Ectodermal cell (in vitro differentiated cells): ENCODE results near the gene PLEKHG5.

Experiments
- H3K27ac ChIP-seq: 2 replicates; pipeline ENCODE4 v1.7.0; 2013; ENCODE audit warnings: mild to moderate bottlenecking, low read depth, low read length; ENCODE audit not compliant: insufficient read depth, poor library complexity, severe bottlenecking
- H3K27me3 ChIP-seq: 2 replicates; pipeline ENCODE4 v1.7.0; 2013; ENCODE audit warnings: mild to moderate bottlenecking, low read length; ENCODE audit not compliant: insufficient read depth, control insufficient read depth, poor library complexity, severe bottlenecking
- H3K36me3 ChIP-seq: one replicate; pipeline ENCODE4 v1.7.0; 2013; ENCODE audit warnings: low read length; ENCODE audit not compliant: control insufficient read depth, insufficient read depth
- H3K4me1 ChIP-seq: one replicate; pipeline ENCODE4 v1.7.0; 2013; ENCODE audit warnings: low read length; ENCODE audit not compliant: control insufficient read depth, insufficient read depth
- H3K4me3 ChIP-seq: 2 replicates; pipeline ENCODE4 v1.7.0; 2013; ENCODE audit warnings: low read depth, low read length, control low read depth; ENCODE audit not compliant: insufficient read depth
- H3K9me3 ChIP-seq: 2 replicates; pipeline ENCODE4 v1.7.0; 2013; ENCODE audit warnings: mild to moderate bottlenecking, low read length, moderate library complexity; ENCODE audit not compliant: control insufficient read depth
- WGBS, 2 experiments: methylation state at CpG; one replicate each; pipeline ENCODE4 v1.1.7; 2013; ENCODE audit warnings: missing lambda C conversion rate in 2 of 2; 5-methylcytosine and 5-hydroxymethylcytosine counted together

The PLEKHG5 gene

DNA sequence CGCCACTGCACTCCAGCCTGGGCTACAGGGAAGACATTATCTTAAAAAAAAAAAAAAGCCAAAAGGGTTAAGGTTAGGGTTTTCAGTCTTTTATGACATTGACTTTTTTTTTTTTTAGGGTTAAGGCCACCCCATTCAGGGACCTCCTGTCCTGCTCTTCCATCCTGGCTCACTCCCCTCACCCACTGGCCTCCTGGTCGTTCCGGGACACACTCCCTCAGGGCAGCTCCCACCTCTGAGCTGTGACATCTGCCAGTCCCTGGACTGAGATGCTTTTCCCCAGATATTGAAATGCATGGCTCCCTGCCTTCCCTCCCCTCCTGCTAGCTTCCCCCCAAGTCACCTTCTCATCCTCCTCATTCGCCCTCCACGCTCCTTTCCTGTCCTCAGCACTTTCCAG is 9.6 kb downstream of the PLEKHG5 start:
- WGBS, 2 experiments = 88 to 90% methylated on average over 5 of the region's 5 CpGs

DNA sequence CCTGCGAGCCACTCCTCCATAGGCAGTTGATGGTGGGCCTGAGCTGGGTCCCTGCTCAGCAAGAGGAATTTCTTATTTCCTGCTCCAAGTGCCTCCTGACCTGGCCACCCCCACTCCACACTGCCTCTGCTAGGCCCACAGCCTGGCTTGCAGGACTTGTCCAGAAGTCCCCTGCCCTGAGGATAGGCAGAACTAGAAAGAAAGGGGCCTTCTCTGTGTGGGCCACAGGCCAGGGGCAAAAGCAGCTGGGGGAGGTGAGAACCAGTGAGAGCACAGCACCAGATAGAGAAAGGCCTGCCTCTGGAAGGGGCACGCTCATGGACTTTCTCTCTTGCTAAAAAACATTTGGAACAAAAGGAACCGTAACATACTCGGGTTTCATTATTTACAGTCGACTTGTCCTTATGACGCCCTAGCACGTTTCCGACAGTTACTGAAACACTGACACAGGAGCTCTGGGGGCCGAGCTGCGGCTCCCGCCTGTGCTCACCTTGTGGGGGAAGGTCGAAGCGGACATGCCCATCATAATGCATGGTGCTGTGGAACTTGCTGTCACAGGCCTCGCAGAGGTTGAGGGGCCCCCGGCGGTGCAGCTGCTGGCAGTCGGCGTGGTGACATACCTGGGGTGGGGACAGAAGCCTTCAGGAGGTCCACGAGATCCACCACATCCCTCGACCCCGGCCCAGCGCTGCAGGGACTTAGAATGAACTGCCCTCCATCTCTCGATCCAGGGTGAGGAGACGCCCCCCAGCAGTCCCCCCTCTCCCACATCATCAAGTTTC is 14.2 kb downstream of the PLEKHG5 start:
- H3K4me3 ChIP-seq = no peak overlapping the region
- no peak overlapping the region for H3K27ac ChIP-seq
- WGBS, 2 experiments = 86 to 88% methylated on average over 24 of the region's 24 CpGs
- H3K27me3 ChIP-seq = no peaks in the 10 kb centered on the region
- no peaks in the 10 kb centered on the region for H3K9me3 ChIP-seq
- peaks cover 7% of the 10 kb centered on the region for H3K4me1 ChIP-seq
- no peaks in the 10 kb centered on the region for H3K36me3 ChIP-seq

More for the DNA sequence above, 9.6 kb downstream of the PLEKHG5 start:
- Histone ChIP-seq H3K4me1 (peaks cover 16% of the 10 kb centered on the region), H3K36me3 (no peaks in the 10 kb centered on the region), H3K9me3 (no peaks in the 10 kb centered on the region), H3K4me3 (no peak overlapping the region), H3K27ac (no peak overlapping the region), H3K27me3 (peaks cover 12% of the 10 kb centered on the region)

- Histone ChIP-seq H3K4me3 (no peak overlapping the region), H3K9me3 (no peaks in the 10 kb centered on the region), H3K27me3 (no peaks in the 10 kb centered on the region), H3K36me3 (no peaks in the 10 kb centered on the region), H3K27ac (no peak overlapping the region), H3K4me1 (peaks cover 7% of the 10 kb centered on the region)
- 91 to 95% methylated on average over 5 of the region's 5 CpGs for WGBS, 2 experiments
These were observed 15.0 kb downstream of the PLEKHG5 start for GRCh38 chr1:6476483-6476882.

- H3K9me3 ChIP-seq = no peaks in the 10 kb centered on the region
- WGBS, 2 experiments = 53 to 56% methylated on average over 33 of the region's 33 CpGs
- no peak overlapping the region for H3K4me3 ChIP-seq
- H3K4me1 ChIP-seq = peaks cover 7% of the 10 kb centered on the region
- H3K36me3 ChIP-seq = no peaks in the 10 kb centered on the region
- H3K27me3 ChIP-seq = no peaks in the 10 kb centered on the region
- H3K27ac ChIP-seq = no peak overlapping the region
These were observed 15.9 kb downstream of the PLEKHG5 start for GRCh38 chr1:6475381-6476133.

- Histone ChIP-seq H3K27ac (no peak overlapping the region), H3K36me3 (peaks cover under 1% of the 10 kb centered on the region), H3K4me1 (peaks cover 7% of the 10 kb centered on the region), H3K27me3 (no peaks in the 10 kb centered on the region), H3K4me3 (no peak overlapping the region), H3K9me3 (no peaks in the 10 kb centered on the region)
- WGBS, 2 experiments = 84 to 89% methylated on average over 11 to 12 of the region's 13 CpGs
These were observed 16.6 kb downstream of the PLEKHG5 start for GRCh38 chr1:6474815-6475282.

DNA sequence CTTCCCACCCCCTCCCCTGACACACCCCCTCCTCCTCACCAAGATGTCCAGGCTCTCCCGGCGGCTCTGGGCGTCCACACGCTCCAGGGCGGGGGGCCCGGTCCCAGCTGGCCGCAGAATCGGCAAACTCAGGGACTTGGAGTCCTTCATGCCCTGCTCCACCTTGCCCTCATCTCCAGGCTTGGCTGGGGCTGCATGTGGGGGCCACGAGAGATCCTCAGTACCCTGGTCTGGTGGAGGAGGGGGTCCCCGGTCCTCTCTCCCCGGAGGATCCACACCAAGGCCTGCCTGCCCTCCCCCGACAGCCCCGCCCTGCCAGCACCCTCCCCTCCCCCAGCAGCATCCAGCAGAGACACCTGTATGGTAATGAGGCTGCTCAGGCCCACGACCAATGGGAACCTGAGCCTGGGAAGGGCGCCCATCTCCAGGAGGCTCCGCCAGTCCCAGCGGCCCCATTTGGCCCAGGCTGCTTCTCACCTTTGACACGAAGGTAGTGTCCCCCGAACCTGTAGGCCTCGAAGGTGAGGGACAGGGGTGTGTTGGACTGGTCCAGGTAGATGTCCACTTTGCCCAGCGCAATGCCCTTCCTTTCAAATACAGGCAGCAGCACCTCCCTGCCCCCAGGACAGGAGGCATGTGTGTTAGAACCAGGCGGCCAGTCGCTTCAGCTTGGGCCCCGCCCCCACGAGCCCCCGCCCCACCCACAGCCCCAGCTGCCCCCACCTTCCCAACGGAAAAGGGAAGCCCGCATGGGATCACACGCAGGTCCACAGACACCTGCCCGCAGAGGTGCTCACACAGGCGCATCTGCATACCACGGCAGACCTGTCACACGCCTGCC is 17.3 kb downstream of the PLEKHG5 start:
- WGBS, 2 experiments = 85% methylated on average over 33 of the region's 33 CpGs
- Histone ChIP-seq H3K27ac (no peak overlapping the region), H3K9me3 (no peaks in the 10 kb centered on the region), H3K4me1 (peaks cover 7% of the 10 kb centered on the region), H3K36me3 (peaks cover 4% of the 10 kb centered on the region), H3K27me3 (no peaks in the 10 kb centered on the region), H3K4me3 (no peak overlapping the region)

- Histone ChIP-seq H3K4me3 (no peak overlapping the region), H3K9me3 (no peaks in the 10 kb centered on the region), H3K4me1 (peaks cover 7% of the 10 kb centered on the region), H3K36me3 (peaks cover 9% of the 10 kb centered on the region), H3K27ac (no peak overlapping the region), H3K27me3 (no peaks in the 10 kb centered on the region)
- WGBS, 2 experiments = 94 to 96% methylated on average over 18 of the region's 18 CpGs
These were observed 18.3 kb downstream of the PLEKHG5 start for GRCh38 chr1:6473156-6473555.

DNA sequence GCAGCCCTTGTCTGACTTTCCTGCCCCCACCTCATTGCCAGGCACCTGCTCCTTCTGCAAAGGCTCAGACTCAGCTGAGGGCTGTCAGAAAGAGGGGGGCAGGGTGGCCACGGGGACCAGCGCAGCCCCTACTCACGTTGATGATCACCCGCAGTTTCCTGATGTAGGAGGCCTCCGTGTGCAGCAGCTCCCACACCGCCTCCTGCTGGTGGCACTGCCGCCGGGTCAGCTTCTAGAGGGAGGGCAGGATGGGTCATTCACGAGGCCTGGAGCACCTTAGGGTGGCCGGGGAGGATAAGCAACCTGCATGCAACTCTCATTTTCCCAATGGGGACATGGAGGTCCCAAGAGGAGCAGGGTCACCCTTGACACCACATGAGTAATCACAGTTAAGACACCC is 19.1 kb downstream of the PLEKHG5 start:
- no peaks in the 10 kb centered on the region for H3K27me3 ChIP-seq
- H3K9me3 ChIP-seq = no peaks in the 10 kb centered on the region
- peaks cover 5% of the 10 kb centered on the region for H3K4me1 ChIP-seq
- no peak overlapping the region for H3K4me3 ChIP-seq
- H3K27ac ChIP-seq = no peak overlapping the region
- peaks cover 9% of the 10 kb centered on the region for H3K36me3 ChIP-seq
- WGBS, 2 experiments = 89% methylated on average over 10 of the region's 10 CpGs

DNA sequence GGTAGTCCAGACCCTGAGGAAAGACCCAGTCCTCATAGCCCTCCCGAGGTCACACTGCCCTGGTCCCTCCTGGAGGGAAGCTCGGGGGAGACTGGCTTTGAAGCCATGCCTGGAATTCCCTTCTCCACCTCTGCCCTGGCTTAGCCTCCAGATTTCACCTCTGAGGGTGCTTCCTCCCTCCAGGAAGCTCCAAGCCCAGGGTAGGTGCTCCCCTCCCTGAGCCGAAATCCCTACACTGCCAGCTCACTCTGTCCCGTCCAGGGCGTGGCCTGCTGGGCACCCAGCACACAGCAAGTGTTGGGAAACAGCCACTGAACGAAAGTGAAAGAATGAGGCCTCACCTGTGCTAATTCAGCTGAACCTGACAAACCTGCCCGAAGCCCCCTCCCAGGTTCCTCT is 19.5 kb downstream of the PLEKHG5 start:
- H3K9me3 ChIP-seq = no peaks in the 10 kb centered on the region
- peaks cover 9% of the 10 kb centered on the region for H3K36me3 ChIP-seq
- no peaks in the 10 kb centered on the region for H3K27me3 ChIP-seq
- peaks cover 2% of the 10 kb centered on the region for H3K4me1 ChIP-seq
- 95 to 97% methylated on average over 7 of the region's 7 CpGs for WGBS, 2 experiments
- H3K27ac ChIP-seq = no peak overlapping the region
- H3K4me3 ChIP-seq = no peak overlapping the region
